Measurements from ENCODE around the gene RNASEH2C. TPM values are rescaled to one million over a fixed set of nuclear protein-coding genes. Genes with fewer than 3 reads are reported as not detected.
A peak's percentile ranks its signal among the peaks of the same experiment; 100 is the strongest.

RNASEH2C gene
- total and polyA plus RNA-seq, 2 of the 13 experiments (the other 11 are each of a cell fraction or from before 2014, with no cell fraction given): 27.4 to 50.9 TPM

- in situ Hi-C loops (cut with HindIII; ENCODE audit: extremely low pct_ligation_motif_present, low pct_unique_long_range_greater_than_20kb) (loop anchor here (10.0 kb wide), 2 partner anchors 102 to 272 kb away; no protein-coding TSS in a partner anchor), intact Hi-C loops (cut with micrococcal nuclease; ENCODE audit: unreplicated experiment) (loop anchor here (1.0 kb wide), 1 partner anchor 59 kb away; no protein-coding TSS in a partner anchor)
- FAIRE-seq (no peak), ATAC-seq (peak; percentile 81; the same call in 2 of the 3 replicates), DNase-seq (ENCODE audit: low spot score) (no peak)
- Histone ChIP-seq H3K4me1 (ENCODE audit: insufficient read depth, low read length) (peaks cover 29% of the 10 kb centered on the region), H3K79me2 (ENCODE audit: insufficient read depth, low read length) (peaks cover 5% of the 10 kb centered on the region), H3K9ac (ENCODE audit: insufficient read depth, low read depth, low read length) (peak overlapping the region; percentile 78), H2AFZ (ENCODE audit: low read length) (no peak overlapping the region), H3K9me3 (ENCODE audit: low read length) (no peaks in the 10 kb centered on the region), H3K36me3 (replicated peaks in 1 of 2; ENCODE audit: control insufficient read depth in 1 of 2, insufficient read depth in 2 of 2, low read length in 2 of 2) (peaks cover 20 to 43% of the 10 kb centered on the region in 2 experiments), H3K27ac (ENCODE audit: extremely low read length, insufficient read depth, low read length) (peak overlapping the region; percentile 96), H3K4me2 (ENCODE audit: low read depth, low read length) (peak overlapping the region; percentile 81), H4K20me1 (ENCODE audit: insufficient read depth, low read length) (no peaks in the 10 kb centered on the region), H3K4me3 (replicated peaks in 1 of 3; ENCODE audit: insufficient read depth in 1 of 3, low read depth in 2 of 3, low read length in 3 of 3) (peak overlapping the region; percentile 61 to 80 (median 66)), H3K27me3 (ENCODE audit: control insufficient read depth in 1 of 2, insufficient read depth in 2 of 2, low read length in 2 of 2) (no peaks in the 10 kb centered on the region; a peak in 1 of 5 replicates)
- ChIA-PET POLR2A (interaction anchor here (0.7 to 2.7 kb wide), 24 partner anchors 8 to 577 kb away, joined by 3 to 56 read pairs (median 6); partner anchors contain the start of genes BANF1, CCDC85B, CFL1 and EIF1AD), CTCF (ENCODE audit: low intra/inter-chr PET ratio, low total read pairs) (interaction anchor here (1.3 to 2.9 kb wide), 5 partner anchors 32 to 276 kb away, joined by 4 to 40 read pairs (median 8); partner anchors contain the start of gene AP5B1)
- BruUV-seq (replicated peaks): TSS peak; percentile 58
- TF ChIP-seq ZXDC (CRISPR knock-in tag; IDR thresholded peaks at IDR 0.05): no peak
- no peak for TF ChIP-seq SAFB2 (CRISPR knock-in tag; IDR thresholded peaks at IDR 0.05; ENCODE audit: borderline replicate concordance, low read depth)
- TF ChIP-seq ZNF318 (CRISPR knock-in tag; IDR thresholded peaks at IDR 0.05): 0 out of 2 replicates have a peak, but pooled peaks have one; percentile 68
- TF ChIP-seq SSRP1 (CRISPR knock-in tag; IDR thresholded peaks at IDR 0.05): peak; percentile 6; the same call in 1 of the 2 replicates
- 0 out of 2 replicates have a peak, but pooled peaks have one; percentile 21 for TF ChIP-seq ZNF782 (CRISPR knock-in tag; IDR thresholded peaks at IDR 0.05; ENCODE audit: borderline replicate concordance)
- peak; percentile 93 for TF ChIP-seq ZNF121 (CRISPR knock-in tag; IDR thresholded peaks at IDR 0.05)
- TF ChIP-seq PRDM15 (CRISPR knock-in tag; IDR thresholded peaks at IDR 0.05): peak; percentile 82
- 0 out of 2 replicates have a peak, but pooled peaks have one; percentile 28 for TF ChIP-seq GTF3A (CRISPR knock-in tag; conservative IDR thresholded peaks at IDR 0.05)
- WGBS (ENCODE audit: low lambda C conversion rate): 59% methylated on average over 9 of the region's 11 CpGs
Observed at GRCh38 chr11:65712633-65713076, 7.9 kb downstream of the RNASEH2C start.
